Measurements from ENCODE around the gene MTARC1.

MTARC1 gene

GRCh38 chr1:220786337-220787068 lies at the start of gene MTARC1:
MTARC1 (plus strand) TSS chr1:220786913; CDS start chr1:220786945, 32 bp downstream.
- DNase-seq: peak; percentile 24

DNA sequence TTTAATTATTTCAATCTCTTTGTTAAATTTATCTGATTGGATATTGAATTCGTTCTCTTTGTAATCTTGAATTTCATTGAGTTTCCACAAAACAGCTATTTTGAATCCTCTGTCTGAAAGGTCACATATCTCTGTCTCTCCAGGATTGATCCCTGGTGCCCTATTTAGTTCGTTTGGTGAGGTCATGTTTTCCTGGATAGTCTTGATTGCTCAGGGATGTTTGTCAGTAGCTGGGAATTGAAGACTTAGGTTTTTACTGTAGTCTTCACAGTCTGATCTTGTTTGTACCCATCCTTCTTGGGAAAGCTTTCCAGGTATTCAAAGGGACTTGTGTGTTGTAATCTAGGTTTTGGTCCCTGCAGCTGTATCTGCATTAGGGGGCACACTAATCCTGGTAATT lies 45.4 kb upstream of the MTARC1 start:
- no peak for DNase-seq

GRCh38 chr1:220741825-220742224 lies 44.9 kb upstream of the MTARC1 start:
- DNase-seq: no peak

DNA sequence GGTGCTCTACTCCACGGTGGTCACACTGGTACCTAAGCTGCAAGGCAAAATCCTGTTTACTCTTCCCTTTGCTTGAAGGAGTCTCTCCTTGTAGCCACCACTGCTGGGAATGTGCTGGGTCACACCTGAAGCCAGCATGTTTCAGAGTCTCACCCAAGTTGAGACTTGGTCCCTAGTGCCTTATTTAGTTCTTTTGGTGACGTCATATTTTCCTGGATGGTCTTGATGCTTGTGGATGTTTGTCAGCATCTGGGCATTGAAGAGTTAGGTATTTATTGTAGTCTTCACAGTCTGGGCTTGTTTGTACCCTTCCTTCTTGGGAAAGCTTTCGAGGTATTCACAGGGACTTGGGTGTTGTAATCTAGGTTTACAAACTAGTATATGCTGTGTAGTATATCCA lies 44.2 kb upstream of the MTARC1 start:
- no peak for DNase-seq

GRCh38 chr1:220746851-220747250 lies 39.9 kb upstream of the MTARC1 start:
- DNase-seq: no peak

DNA sequence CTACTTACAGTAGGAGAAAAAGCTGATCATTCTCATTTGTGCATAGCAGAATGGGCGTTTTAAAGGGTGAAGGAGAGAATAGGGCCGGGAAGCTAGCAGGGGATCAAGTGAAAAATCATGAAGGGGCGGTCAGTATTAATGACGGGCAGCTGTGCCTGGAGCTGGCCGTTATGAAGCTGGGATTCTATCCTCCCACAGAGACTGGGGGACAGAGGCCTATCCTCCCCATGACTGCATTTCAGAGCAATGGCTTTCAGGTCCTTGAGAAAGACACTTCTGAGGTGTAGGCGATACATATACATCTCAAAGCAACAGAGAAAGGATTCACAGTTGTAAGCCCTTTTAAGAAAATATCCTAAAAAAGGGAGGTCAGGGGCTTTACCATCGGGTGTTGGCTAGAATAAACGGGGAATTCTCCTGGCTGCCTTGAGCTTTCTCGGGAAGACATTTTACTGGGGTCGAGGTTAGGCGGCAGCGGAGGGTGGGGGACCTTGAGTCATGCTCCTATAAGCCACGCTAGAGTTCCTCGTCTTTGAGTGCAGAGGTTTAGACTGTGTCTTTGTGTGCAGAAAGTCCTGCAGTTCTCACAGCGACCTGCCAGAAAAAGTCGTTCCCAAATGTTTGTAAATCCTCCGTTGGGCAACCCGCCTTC lies 39.1 kb upstream of the MTARC1 start:
- DNase-seq: no peak

- DNase-seq: peak; percentile 24
Measured at GRCh38 chr1:220748089-220748934, 38.4 kb upstream of the MTARC1 start, which contains the start of gene MTARC2. MTARC2 (plus strand) TSS chr1:220748322; CDS start chr1:220748532, 210 bp downstream.

GRCh38 chr1:220748936-220749335 lies 37.8 kb upstream of the MTARC1 start:
- DNase-seq: no peak

DNA sequence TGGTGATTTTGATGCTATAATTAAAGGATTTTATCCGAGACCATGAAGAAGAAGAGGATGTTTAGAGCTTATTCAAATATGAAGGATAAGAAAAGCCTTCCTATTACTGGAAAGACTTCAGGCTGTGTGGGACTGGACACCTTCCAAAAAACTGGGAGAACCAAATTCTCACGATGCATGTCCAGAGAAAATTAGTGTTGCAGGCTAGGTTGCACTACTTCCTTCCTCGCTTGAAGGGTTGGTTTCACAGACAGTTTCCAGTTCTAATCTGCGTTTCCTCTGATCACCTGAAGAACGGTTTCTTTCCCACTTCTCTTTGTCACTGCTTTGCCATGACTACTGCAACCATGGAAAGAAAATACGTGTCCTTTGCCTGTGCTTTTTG lies 36.6 kb upstream of the MTARC1 start:
- no peak for DNase-seq

DNA sequence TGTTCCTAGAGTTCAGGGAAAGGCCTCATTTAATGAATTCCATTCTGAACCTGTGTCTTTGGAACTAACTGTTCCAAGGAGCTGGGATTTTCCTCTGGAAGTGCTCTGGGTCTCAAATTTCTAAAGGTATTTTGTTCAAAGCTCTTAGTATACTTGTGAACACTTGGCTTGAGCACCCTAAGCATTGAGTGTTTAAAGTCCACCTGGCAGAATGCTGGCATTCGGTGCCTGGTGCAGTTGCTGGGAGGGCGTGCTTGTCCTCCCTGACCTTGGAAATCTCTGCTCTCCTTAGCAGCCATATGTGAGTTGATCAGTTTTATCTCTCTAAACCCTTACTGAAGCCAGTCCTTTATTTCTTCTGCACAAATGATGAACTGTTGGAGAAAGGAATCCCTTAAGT lies 35.6 kb upstream of the MTARC1 start:
- DNase-seq: no peak

- no peak for DNase-seq
Measured at GRCh38 chr1:220754212-220754917, 32.3 kb upstream of the MTARC1 start.

DNA sequence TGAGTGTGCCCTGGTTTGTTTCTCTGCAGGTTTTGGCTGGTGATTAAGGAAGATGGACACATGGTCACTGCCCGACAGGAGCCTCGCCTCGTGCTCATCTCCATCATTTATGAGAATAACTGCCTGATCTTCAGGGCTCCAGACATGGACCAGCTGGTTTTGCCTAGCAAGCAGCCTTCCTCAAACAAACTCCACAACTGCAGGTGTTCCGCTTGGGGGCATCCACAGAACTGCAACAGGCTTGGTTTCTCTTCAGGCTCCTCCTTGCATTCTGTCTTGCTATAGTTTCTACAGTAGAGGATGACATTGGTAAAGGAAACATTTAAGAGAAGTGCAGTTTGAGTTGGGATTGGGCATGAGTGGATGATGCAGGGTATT lies 31.8 kb upstream of the MTARC1 start:
- no peak for DNase-seq

DNA sequence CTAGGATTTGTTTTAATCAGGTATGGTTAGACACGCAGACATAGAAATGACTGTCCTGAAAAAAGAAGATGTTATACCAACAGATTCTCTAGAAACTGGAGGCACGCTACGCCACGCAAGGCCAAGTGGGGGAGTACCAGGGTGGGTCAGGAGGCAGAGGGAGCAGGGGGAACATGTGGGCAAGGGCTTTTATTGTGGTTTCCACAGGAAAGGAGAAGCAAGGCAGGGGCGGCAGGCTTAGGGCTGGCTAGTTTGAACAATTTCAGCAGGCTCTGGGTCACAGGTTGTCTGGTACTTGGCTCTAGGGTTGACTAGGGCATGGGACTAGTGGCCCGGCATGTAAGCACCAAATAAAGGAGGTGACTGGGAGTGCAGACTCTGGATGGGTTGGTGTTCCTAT lies 31.4 kb upstream of the MTARC1 start:
- no peak for DNase-seq

DNA sequence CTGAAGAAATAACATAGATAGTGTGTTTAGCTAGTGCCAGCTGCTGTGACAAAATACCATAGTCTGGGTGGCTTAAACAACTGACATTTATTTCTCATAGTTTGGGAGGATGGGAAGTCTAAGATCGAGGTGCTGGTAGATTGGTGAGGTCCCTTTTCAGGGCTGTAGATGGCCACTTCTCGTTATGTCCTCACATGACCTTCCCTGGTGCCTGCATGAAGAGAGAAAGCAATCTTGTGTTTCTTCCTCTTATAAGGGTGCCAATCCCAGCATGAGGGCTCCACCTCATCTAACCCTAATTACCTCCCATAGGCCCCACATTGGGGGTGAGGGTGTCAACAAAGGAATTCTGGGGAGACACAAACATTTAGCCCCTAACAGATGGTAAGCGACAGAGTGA lies 29.3 kb upstream of the MTARC1 start:
- no peak for DNase-seq

DNA sequence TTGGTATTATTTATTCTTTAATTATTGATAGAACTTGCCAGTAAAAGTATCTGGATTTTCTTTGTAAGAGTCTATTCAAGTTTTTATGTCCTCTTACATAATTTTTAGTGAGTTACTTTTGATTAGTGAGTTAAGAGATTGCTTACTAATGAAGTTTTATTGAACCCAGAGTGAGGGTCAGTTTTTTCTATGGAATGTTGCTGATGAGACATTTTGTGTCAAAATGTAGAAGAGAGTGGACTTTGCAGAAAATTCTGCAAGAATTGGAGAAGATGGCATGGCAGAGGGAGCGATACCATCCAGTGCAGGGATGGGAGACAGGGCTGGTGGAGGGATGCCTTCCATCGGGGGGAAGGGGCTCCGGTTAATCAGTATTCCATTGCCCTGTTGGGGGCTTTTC lies 27.6 kb upstream of the MTARC1 start:
- DNase-seq: no peak

DNA sequence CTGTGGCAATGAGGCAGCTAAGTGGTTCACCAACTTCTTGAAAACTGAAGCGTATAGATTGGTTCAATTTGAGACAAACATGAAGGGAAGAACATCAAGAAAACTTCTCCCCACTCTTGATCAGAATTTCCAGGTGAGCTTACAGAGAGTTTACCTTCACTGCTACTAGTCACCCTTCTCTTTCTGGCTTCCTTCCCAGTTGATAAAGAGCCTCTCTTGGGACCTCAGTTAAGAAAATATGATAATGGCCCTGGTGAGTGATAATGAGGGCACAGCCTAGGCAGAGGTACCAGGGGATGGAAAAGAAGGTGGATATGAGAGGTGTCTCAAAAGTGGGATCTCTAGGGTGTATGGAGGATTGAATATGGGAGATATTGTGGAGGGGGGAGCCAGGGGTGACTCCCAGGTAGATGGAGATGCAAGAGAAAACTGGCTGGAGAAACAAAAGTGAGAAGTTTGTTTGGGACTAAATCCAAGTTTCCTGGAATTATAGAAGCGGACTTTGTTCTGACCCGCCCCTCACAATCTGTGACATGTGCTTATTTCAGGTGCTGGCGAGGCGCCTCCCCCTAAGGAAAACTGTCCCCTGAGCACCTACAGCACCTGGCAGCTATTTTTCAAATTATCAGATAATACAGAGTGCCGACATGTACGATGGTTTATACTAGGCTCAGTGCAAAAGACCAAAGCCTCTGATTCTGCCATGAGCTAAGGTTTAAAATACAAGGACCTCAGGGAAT lies 24.9 kb upstream of the MTARC1 start:
- DNase-seq: no peak

DNA sequence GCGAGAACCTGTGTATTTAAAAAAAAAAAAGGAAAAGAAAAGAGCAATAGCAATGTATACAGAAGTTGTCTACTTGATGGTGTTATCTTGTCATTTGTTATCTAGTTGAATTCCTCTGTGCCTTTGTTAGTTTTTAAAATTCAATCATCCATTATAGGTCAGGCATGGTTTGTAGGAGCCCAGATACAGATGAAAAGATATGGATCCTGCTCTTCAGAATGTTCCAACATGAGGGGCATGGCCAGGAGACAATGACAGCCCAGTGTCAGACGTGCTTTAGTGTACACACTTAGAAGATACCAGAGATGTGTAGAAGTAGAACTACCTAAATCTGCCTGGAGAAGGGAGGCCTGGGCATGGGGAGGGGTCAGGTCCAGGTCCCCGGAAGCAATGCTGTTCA lies 22.0 kb upstream of the MTARC1 start:
- no peak for DNase-seq

DNA sequence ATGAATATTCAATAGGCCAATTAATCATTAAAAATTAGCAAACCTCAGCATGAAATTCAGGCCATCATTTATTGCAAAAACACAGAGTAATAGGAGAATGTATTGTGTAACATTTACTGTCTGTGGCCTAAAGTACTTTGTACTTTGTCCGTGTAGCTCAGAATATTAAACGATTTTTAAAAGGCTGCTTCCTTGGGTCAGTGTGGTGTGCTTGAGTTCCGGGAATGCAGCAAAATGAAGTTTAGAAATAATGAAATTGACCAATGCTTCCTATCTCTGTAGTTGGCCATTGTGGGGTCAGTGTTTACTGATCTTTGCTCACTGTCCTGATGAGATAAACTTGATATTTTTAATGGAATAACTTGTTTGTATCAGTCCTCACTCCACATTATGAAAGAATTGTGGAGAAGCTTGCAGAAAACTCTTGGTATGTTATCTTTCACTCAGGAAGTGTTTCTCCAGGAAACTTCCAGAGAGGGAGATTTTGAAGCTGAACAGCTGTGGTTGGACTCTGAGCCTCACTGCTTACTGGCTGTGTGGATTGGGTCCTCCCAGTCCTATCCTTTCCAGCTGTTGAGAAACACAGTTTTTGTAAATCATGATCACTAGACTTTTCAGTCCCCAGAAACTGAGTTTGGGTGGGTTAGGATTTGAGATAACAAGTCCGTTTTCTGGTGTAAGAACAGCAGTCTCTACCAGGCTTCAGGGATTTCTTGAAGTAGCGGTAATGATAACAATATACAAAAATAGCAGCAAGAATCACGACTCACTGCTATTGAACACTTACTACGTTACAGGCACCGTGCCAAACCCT lies 19.2 kb upstream of the MTARC1 start:
- no peak for DNase-seq

GRCh38 chr1:220768126-220768601 lies 18.5 kb upstream of the MTARC1 start:
- no peak for DNase-seq

- DNase-seq: no peak
Measured at GRCh38 chr1:220769205-220769604, 17.5 kb upstream of the MTARC1 start.

DNA sequence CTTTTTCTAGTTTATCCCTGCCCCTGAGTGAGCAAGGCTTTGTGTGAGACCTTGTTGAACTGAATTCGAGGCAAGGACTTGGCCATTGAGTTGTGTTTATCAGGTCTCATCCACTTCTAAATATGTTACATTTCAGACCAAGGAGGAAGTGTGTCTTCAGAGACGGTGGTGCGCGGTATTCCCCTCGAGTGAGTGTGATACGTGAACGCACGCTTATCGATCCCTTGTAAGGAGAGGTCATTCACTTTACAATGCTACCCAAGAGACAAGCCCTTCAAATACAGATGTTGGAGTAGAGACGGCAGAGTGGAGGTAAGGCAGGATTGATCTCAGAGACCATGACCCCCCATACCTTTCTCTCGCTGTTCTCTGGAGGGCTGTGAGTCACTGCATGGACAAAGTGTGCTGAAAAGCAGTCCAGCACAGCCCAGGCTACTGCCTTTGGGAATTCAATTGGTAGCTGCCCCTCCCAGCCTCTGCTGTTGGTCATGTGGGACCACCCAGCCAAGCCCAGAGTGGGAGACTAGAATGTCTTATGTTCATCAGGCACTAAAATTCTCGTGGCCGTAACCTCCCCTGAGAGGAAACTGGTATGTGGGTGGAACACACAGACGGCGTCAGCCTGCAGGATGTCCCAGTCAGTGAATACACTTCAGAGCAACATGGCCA lies 16.3 kb upstream of the MTARC1 start:
- peak; percentile 43 for DNase-seq

Data from CD4-positive, alpha-beta T cell treated with Interleukin-15 for 1 hour (primary cell).